Measurements from ENCODE around the gene ADGRE1.

Gene ADGRE1

DNA sequence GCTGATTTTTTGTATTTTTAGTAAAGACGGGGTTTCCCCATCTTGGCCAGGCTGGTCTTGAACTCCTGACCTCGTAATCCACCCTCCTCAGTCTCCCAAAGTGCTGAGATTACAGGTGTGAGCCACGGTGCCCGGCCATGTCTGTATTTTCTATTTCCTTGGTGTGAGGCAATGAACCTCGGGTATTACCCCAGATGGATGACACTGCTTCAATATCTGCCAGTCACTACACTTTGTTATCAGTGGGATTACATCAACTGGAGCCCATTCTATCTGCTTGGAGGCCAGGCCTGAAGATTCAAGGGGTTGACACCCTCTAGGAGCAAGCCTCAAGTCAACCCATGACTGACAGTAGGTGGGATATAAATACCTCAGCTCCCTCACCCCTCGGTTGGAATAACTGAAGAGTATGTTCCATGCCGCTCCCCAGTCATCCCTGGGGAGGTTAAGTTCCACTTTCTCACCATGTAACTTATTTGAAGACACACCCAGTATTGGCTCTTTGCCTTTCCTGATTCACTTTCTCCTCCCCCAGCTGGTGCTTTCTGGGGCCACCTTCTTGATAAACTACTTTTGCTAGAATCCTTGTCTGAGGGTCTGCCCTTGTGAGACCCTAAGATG is 992 bp upstream of the ADGRE1 start:
- DNase-seq = no peak

- no peak for DNase-seq
Observed at GRCh38 chr19:6888967-6889366, 1.6 kb downstream of the ADGRE1 start.

DNA sequence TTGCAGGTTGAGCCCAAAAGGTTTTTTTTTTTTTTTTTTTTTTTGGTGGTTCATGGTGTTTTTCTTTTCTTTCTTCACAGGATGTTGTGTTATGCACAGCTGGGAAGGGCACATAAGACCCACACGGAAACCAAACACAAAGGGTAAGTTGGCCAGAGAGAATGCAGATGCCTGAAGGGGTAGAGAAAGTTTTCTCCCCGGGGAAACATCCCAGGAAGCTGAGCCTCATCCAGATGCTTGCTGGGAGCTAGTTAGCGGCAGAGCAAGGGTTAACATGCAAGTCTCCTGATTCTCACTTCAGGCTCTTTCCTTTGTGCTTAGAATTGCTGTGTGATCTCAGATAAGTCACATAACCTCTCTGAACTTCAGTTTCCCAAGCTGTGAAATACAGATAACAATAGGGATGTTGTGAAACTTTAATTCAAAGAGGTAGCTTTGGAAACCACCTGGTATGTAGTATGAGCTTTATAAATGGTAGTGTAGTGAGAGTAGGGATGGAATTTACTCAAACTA is 3.1 kb downstream of the ADGRE1 start:
- no peak for DNase-seq

DNA sequence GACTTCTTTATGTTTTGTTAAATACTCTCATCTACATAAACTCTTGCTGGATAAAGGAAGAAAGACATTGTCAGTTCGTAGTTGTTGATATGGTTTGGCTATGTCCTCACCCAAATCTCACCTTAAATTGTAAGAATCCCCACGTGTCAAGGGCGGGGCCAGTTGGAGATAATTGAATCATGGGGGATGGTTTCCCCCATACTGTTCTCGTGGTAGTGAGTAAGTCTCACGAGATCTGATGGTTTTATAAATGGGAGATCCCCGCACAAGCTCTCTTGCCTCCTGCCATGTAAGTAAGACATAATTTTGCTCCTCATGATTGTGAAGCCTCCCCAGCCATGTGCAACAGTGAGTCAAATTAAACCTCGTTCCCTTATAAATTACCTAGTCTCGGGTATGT is 3.6 kb downstream of the ADGRE1 start:
- DNase-seq = no peak

GRCh38 chr19:6891761-6892385 is 4.5 kb downstream of the ADGRE1 start:
- no peak for DNase-seq

DNA sequence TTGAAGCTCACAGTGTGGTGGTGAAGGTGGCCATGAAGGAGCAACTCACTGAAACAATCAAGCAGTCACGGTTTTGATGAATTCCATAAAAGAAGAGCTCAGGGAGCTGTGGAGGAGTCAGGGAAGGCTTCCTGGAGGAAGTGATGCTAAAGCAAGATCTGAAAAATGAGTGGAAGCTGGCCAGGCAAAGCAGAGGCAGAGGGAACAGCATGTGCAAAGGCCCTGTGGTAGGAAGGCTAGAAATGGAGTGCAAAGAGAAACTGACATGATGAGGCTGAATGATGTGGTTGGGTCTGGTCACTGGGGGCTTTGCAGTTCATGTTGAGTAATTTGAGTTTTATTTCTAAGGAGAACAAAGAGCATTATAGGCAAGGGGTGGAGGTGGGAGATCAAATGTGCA is 6.9 kb downstream of the ADGRE1 start:
- no peak for DNase-seq

- no peak for DNase-seq
Observed at GRCh38 chr19:6903446-6903845, 16.1 kb downstream of the ADGRE1 start.

GRCh38 chr19:6906559-6907060 is 19.2 kb downstream of the ADGRE1 start:
- no peak for DNase-seq

GRCh38 chr19:6911523-6911922 is 24.1 kb downstream of the ADGRE1 start:
- DNase-seq = no peak

- no peak for DNase-seq
Observed at GRCh38 chr19:6914321-6914720, 26.9 kb downstream of the ADGRE1 start.

DNA sequence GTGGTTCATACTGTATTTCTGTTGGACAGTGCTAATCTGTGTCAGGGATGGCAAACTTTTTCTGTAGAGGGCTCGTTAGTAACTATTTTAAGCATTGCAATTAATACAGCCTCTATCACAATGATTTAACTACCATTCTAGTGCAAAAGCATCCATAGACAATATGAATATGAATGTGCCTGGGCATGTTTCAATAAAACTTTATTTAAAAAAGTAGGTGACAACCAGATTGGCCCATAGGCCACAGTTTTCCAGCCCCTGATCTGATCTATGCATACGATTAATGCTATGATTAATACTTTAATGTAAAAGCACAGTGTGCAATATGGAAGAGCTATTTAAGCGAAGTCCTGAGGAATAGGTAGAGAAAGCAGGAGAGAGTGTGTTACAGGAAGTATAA is 29.6 kb downstream of the ADGRE1 start:
- DNase-seq = no peak

- no peak for DNase-seq
Observed at GRCh38 chr19:6925386-6925785, 38.0 kb downstream of the ADGRE1 start.

DNA sequence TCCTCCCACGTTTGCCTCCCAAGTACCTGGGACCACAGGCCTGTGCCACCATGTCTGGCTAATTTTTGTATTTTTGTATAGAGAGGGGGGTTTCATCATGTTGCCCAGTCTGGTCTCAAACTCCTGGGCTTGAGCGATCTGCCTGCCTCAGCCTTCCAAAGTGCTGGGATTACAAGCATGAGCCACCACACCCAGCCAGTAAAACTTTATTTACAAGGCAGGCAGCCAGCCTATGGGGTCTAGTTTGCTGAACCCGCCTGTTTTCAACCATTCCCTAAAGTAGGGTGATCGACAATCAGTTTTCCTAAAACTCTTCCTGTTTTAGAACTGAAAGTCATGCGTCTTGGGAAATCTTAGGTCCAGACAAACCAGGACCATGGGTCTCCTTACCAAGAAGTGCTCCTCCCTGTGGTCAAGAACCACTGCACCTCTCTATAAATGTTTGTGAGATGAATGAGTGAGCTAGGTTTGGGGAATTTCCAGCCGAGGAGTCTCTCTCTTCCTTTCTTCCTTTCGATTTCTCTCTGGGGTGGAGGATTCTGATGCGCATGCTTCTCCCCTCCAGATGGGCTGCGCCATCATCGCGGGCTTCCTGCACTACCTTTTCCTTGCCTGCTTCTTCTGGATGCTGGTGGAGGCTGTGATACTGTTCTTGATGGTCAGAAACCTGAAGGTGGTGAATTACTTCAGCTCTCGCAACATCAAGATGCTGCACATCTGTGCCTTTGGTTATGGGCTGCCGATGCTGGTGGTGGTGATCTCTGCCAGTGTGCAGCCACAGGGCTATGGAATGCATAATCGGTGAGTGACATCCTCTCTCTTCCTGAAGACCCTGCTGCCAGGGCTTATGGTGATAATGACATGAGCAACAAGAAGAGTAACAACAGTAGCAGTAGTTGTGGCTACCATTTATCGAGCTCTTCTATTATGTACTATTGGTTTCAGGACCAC is 38.7 kb downstream of the ADGRE1 start:
- DNase-seq = no peak

DNA sequence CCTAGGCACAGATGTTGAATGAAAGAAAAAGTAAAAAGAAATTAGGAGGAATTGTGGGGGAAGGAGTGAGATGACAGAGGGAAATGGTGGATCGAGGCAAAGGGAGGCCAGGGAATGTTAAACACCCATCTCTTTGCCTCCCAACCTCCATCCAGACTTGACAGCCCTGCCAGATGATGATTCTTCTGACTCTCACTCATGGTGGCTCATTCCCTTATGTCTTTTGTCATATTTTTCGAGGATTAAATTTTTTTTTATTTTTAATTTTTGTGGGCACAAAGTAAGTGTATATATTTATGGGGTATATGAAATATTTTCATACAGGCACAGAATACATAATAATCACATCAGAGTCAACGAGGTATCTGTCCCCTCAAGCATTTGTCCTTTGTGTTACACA is 42.8 kb downstream of the ADGRE1 start:
- DNase-seq = no peak

DNA sequence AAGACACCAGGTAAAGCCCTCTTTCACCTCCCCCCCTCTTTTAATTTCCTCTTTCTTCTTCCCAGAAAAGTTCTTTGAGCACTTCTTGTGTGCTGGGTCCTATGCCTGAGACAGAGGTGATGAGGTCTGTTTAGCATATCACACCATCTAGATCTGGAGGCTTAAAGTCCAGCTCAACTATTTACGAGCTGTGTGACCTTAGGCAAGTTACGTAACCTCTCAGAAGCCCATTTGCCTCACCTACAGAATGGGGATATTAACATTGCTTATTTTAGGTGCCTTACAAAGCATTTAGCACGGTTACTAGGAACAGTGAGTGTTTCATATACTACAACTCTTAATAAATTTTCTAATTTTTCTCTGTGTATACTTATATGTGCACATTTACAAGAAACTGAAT is 47.7 kb downstream of the ADGRE1 start:
- DNase-seq = no peak

DNA sequence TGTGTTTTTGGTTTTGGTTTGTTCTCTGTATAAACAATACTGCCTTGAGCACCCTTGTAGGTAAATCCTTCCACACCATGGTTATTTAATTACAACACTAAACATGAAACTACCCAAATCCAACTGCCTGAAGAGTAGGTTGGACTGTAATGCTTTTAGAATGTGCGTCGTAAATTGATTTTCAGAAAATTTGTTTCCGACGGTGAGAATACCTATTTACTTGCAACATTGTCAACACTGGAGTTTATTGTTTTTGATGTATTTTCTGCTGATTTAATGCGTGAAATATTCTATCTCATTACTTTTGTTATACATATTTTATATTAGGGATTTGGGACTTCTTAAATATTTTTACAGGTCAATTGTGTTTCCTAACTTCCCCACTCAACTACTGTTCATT is 48.2 kb downstream of the ADGRE1 start:
- no peak for DNase-seq

- no peak for DNase-seq
Observed at GRCh38 chr19:6945733-6946132, 58.4 kb downstream of the ADGRE1 start.

DNA sequence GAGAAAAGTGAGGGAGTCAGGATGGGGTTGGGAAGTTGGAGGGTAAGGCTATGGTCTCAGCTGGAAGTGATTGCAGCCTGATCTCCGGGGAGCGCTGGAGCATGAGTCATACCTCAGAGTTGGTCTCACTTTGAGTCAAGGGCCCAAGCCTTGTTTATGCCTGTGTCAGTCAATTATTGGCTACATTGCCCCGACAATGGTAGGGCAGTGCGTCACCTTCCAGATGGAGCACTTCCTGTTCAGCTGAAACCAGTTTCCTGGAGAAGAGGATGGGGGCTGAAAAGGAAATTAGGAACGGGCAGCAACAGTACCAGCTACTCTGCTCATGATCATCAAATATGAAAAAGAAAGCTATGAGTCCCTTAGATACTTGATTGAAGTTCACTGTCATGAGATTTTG is 60.4 kb downstream of the ADGRE1 start:
- DNase-seq = no peak

DNA sequence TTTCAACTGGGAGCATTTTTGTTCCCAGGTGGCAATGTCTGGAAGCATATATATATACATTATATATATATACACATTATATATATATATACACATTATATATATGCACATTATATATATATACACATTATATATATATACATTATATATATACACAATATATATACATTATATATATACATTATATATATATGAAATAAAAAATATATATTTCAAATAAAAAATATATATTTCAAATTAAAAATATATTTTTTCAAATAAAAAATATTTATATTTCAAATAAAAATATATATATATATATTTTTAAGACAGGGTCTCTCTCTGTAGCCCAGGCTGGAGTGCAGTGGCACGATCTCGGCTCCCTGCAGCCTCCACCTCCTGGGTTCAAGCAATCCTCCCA is 61.5 kb downstream of the ADGRE1 start:
- DNase-seq = no peak

DNA sequence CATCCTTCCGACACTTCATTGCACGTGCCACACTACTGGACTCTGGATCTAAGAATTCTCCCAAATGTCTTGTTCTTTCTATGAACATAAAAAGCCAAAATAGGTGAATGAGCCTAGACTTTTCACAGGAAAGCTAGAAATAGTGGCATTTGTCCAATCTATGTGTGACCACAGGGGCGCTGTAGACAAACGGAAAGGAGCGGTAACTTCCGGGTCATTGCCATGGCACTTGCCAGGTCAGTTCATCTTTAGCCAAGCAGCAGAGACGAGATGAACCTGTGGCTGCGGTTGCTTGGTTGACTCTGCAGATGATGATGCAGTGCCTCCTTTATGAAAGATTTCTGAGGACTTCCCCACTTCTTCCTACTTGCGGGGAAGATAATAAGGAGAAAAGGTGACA is 65.6 kb downstream of the ADGRE1 start:
- DNase-seq = no peak

DNA sequence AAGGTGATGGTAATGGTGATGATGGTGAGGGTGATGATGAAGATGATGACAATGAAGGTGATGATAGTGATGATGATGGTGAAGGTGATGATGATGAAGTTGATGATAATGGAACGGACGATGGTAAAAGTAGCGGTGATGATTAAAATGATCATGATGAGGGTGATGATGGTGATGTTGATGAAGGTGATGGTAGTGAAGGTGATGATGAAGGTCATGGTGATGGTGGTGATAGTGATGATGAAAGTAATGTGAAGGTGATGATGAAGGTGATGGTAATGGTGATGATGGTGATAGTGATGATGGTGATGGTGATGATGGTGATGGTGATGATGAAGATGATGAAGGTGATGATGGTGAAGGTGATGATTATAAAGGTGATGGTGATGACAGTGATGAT is 67.7 kb downstream of the ADGRE1 start:
- no peak for DNase-seq

GRCh38 chr19:6956573-6956972 is 69.2 kb downstream of the ADGRE1 start:
- DNase-seq = no peak

GRCh38 chr19:6958791-6959190 is 71.4 kb downstream of the ADGRE1 start:
- DNase-seq = no peak
